HFF-Myc (cell line): ENCODE data around the gene NOL12.
A peak's percentile ranks its signal among the peaks of the same experiment; 100 is the strongest.

Experiments
- DNase-seq: peaks from one replicate; pipeline ENCODE4 v3.0.0-alpha.2; 2011; ENCODE audit warnings: low read depth; ENCODE audit errors: extremely low read depth
- H3K4me3 ChIP-seq: replicated peaks from 2 replicates; pipeline ENCODE4 v1.5.1; 2011; ENCODE audit warnings: low read depth, mild to moderate bottlenecking, control low read depth, low read length
- TF ChIP-seq, protein P1 (sequence below): IDR thresholded peaks from 2 replicates; pipeline ENCODE4 v1.5.1; 2012; ENCODE audit warnings: mild to moderate bottlenecking, low read depth, low read length, control low read depth; ENCODE audit errors: missing control alignments

Gene NOL12

DNA sequence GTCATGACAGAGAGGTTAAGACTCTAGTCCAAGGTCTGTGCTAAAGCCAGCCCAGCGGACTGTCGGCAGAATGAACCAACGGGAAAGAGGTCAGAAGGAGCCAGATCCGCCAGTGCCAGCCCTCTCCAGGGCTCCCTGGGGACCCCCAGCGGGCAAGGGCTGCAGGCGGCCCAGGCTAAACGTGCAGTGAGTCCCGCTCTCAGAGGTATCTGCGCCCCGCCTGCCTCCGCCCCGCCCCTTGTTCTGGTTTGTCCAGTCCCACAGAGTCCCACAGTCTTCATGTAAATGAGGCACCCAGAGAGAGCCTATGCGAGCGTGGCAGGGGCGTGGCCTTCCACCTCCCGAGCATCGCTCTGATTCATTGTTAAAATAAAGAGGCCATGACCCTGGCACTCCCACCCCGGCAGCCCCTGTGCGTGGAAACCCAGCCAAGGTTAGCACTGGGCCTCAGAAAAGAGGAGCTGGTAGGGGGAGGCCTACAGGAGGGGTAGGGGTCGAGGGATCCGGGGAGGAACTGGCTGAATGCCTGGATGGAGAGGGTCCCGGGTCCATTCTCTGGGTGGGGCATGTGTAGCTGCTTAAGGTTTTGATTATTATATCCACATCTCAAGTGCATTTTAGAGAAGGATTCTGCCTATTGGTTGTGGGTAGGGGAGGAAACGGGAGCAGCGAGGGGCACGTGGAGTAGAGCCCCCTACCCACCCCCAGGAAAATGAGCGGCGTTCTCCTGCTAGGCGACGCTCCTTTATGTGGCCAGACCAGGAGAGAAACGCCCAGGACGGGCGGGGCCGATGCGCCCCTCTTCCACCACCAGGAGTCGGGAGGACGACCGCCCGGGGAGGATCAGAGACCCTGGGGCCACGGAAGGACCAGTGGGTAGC lies 10.8 kb downstream of the NOL12 start, which contains the start of gene TRIOBP:
Gene TRIOBP, plus strand, starts transcription at position 392 of the 881 bp plus-strand sequence. CDS start 4,318 bp downstream, outside the sequence.
- DNase-seq, result peak; percentile 89
- H3K4me3 ChIP-seq, result no peak within 1 kb of the TSS; the same call in 1 of the 2 replicates

DNA sequence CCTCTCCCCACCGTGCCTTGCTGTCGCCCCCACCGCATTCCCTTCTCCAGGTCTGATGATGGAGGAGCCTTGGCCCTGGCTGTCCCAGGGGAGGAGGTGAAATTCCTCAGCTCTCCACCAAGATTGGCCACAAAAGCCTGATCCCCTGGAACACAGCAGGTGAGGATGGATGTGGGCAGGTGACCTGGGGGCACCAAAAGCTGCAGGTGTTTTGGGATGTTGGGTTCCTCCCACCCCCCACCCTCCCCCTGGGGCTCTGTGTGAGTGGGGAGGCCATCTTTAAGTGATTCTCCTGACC lies 11.3 kb downstream of the NOL12 start:
- DNase-seq, result no peak
- TF ChIP-seq, protein P1, sequence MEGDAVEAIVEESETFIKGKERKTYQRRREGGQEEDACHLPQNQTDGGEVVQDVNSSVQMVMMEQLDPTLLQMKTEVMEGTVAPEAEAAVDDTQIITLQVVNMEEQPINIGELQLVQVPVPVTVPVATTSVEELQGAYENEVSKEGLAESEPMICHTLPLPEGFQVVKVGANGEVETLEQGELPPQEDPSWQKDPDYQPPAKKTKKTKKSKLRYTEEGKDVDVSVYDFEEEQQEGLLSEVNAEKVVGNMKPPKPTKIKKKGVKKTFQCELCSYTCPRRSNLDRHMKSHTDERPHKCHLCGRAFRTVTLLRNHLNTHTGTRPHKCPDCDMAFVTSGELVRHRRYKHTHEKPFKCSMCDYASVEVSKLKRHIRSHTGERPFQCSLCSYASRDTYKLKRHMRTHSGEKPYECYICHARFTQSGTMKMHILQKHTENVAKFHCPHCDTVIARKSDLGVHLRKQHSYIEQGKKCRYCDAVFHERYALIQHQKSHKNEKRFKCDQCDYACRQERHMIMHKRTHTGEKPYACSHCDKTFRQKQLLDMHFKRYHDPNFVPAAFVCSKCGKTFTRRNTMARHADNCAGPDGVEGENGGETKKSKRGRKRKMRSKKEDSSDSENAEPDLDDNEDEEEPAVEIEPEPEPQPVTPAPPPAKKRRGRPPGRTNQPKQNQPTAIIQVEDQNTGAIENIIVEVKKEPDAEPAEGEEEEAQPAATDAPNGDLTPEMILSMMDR, result no peak
- H3K4me3 ChIP-seq, result no peak overlapping the region; the same call in 1 of the 2 replicates

More for the DNA sequence above, 10.8 kb downstream of the NOL12 start, which contains the start of gene TRIOBP:
- TF ChIP-seq, protein P1, result peak; percentile 69

DNA sequence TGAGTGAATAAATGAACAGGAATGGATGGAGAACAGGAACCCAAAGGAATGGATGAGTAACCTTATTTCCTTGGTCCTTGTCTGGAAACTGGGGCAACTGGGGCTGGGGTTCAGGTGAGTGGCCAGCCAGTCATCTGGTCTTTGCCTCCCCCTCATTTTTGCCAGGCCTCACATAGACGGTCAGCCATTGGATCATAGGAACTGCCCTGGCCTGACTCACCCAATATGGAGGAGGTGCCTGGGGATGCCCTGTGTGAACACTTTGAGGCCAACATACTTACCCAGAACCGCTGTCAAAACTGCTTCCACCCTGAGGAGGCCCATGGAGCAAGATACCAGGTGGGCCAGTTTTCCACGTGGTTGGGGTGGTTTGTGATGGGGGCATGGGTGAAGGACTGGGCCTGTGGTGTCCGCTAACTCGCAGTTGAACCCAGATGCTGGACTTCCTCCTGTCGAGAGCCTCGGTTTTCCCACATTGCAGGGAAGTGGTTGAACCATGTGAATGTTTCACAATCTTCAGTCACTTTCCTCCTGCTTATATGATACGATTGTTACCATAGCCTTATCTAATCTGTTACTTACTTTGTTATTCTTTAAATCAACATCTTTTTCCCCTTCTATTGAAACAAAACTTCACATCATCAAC lies 15.1 kb downstream of the NOL12 start:
- no peak for DNase-seq
- TF ChIP-seq, protein P1, result no peak
- H3K4me3 ChIP-seq, result no peak overlapping the region

DNA sequence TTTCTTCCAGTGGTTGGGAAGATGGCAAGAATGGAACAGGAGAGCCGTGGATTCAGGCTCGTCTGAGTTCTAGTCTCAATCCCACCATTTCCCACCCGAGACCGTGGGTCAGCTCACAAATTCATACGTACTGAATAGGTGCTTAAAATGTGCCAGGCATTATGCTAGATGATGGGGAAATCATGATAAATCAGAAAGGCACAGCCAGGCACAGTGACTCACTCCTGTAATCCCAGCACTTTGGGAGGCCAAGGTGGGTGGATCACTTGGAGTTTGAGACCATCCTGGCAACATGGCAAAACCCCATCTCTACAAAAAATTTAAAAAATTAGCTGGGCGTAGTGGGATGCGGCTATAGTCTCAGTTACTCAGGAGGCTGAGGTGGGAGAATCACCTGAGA lies 17.8 kb downstream of the NOL12 start:
- no peak overlapping the region for H3K4me3 ChIP-seq
- TF ChIP-seq, protein P1, result no peak
- no peak for DNase-seq

DNA sequence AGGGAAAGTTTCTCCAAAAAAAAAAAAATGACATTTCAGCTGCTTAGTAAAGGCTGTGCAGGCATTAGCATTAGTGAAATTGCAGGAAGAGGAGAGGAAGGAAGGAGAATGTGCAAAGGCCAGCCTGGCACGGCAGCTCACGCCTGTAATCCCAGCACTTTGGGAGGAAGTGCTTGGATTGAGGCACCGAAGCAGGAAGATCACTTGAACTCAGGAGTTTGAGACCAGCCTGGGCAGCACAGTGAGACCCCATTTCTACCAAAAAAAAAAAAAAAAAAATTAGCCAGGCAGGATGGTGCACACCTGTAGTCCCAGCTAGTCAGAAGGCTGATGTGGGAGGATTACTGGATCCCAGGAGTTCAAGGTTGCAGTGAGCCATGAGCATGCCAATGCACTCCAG lies 18.5 kb downstream of the NOL12 start:
- no peak overlapping the region for H3K4me3 ChIP-seq
- TF ChIP-seq, protein P1, result no peak
- DNase-seq, result no peak

DNA sequence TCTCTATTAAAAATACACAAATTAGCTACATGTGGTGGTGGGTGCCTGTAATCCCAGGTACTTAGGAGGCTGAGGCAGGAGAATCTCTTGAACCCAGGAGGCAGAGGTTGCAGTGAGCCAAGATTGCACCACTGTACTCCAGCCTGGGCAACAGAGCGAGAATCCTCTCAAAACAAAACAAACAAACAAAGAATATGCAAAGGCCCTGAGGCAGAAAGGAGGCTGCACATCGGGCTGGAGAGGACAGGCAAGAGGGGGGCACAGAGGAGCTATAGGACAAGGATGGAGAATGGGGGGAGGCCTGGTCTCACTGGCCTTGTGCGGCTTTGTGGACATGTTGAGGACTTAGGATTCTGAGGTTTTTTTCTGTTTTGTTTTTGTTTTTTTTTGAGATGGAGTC lies 19.1 kb downstream of the NOL12 start:
- DNase-seq, result no peak
- TF ChIP-seq, protein P1, result no peak
- no peak overlapping the region for H3K4me3 ChIP-seq
